Cardiac muscle cell (in vitro differentiated cells and primary cell): Measurements from ENCODE around the gene SLC43A1. TPM values are rescaled to one million over a fixed set of nuclear protein-coding genes. Genes with fewer than 3 reads are reported as not detected.

Experiments used
- DNase-seq, 2 donors: peaks; one replicate each; pipeline versions ENCODE4 v3.0.0 to v3.0.0-alpha.2; 2010 to 2017; ENCODE audit warnings: low read depth in 1 of 2, low spot score in 1 of 2
- H3K27ac ChIP-seq: fragments of 200-600 bp; sonication (generic); 2 replicates; pipeline ENCODE4 v1.5.1; 2016
- H3K27me3 ChIP-seq: fragments of 200-600 bp; sonication (generic); 2 replicates; pipeline ENCODE4 v1.6.0; 2016; ENCODE audit warnings: control low read depth
- H3K36me3 ChIP-seq: fragments of 200-600 bp; sonication (generic); 2 replicates; pipeline ENCODE4 v1.5.1; 2016; ENCODE audit warnings: control low read depth
- H3K4me1 ChIP-seq: fragments of 200-600 bp; sonication (generic); 2 replicates; pipeline ENCODE4 v1.8.1; 2017; ENCODE audit warnings: low read depth, mild to moderate bottlenecking, mixed run types
- H3K4me3 ChIP-seq: fragments of 200-600 bp; sonication (generic); 2 replicates; pipeline ENCODE4 v1.5.1; 2016; ENCODE audit warnings: mild to moderate bottlenecking
- H3K9me3 ChIP-seq: fragments of 200-600 bp; sonication (generic); 2 replicates; pipeline ENCODE4 v1.5.1; 2017; ENCODE audit warnings: low read depth, mild to moderate bottlenecking, control low read depth
- CTCF ChIP-seq: IDR thresholded peaks from 2 replicates; pipeline ENCODE4 v1.5.1; 2012; ENCODE audit warnings: low read depth, mild to moderate bottlenecking, low read length
- polyA plus RNA-seq: library from polyadenylated mRNA; unstranded; fragments of >200 nt; fragmentation: Nextera tagmentation; extraction: Ambion mirVana; gene quantifications from 2 replicates; pipeline ENCODE4 v1.2.1, GENCODE V29; 2016
- total RNA-seq: library from RNA; depleted of rRNA; stranded (reverse); fragments of >200 nt; gene quantifications from 2 replicates; pipeline ENCODE4 v1.2.3, GENCODE V29; 2016

SLC43A1 gene
- total and polyA plus RNA-seq, 2 experiments from 2014 or later, result 11.2 to 24.6 TPM

GRCh38 chr11:57440744-57441414 is 74.6 kb downstream of the SLC43A1 start:
- TF ChIP-seq CTCF, result no peak
- H3K4me1 ChIP-seq, result no peaks in the 10 kb centered on the region
- H3K4me3 ChIP-seq, result no peak overlapping the region
- H3K27me3 ChIP-seq, result no peaks in the 10 kb centered on the region
- no peaks in the 10 kb centered on the region for H3K9me3 ChIP-seq
- no peak for DNase-seq
- H3K27ac ChIP-seq, result no peak overlapping the region
- H3K36me3 ChIP-seq, result no peaks in the 10 kb centered on the region

- Histone ChIP-seq H3K36me3 (no peaks in the 10 kb centered on the region), H3K9me3 (no peaks in the 10 kb centered on the region), H3K4me3 (no peak overlapping the region), H3K27me3 (no peaks in the 10 kb centered on the region), H3K4me1 (no peaks in the 10 kb centered on the region), H3K27ac (no peak overlapping the region)
- no peak for TF ChIP-seq CTCF
- DNase-seq, result no peak
Observed at GRCh38 chr11:57439786-57440185, 75.7 kb downstream of the SLC43A1 start.

GRCh38 chr11:57438345-57439285 is 76.9 kb downstream of the SLC43A1 start:
- no peak for DNase-seq

GRCh38 chr11:57436031-57436430 is 79.5 kb downstream of the SLC43A1 start:
- no peak overlapping the region for H3K4me3 ChIP-seq
- H3K9me3 ChIP-seq, result no peaks in the 10 kb centered on the region
- no peak overlapping the region for H3K27ac ChIP-seq
- DNase-seq, result no peak
- no peaks in the 10 kb centered on the region for H3K27me3 ChIP-seq
- no peaks in the 10 kb centered on the region for H3K36me3 ChIP-seq
- TF ChIP-seq CTCF, result no peak
- no peaks in the 10 kb centered on the region for H3K4me1 ChIP-seq

More at GRCh38 chr11:57438345-57439285, 76.9 kb downstream of the SLC43A1 start:
- Histone ChIP-seq H3K27me3 (no peaks in the 10 kb centered on the region), H3K27ac (no peak overlapping the region), H3K36me3 (no peaks in the 10 kb centered on the region), H3K9me3 (no peaks in the 10 kb centered on the region), H3K4me1 (no peaks in the 10 kb centered on the region), H3K4me3 (no peak overlapping the region)
- no peak for TF ChIP-seq CTCF

- DNase-seq, result peak in 1 of 2 donors; percentile 97
- no peak for TF ChIP-seq CTCF
- Histone ChIP-seq H3K9me3 (no peaks in the 10 kb centered on the region), H3K36me3 (no peaks in the 10 kb centered on the region), H3K27ac (no peak overlapping the region), H3K27me3 (no peaks in the 10 kb centered on the region), H3K4me3 (no peak overlapping the region), H3K4me1 (no peaks in the 10 kb centered on the region)
Observed at GRCh38 chr11:57434640-57435546, 80.6 kb downstream of the SLC43A1 start.
